GM21381 (cell line): ENCODE measurements around the gene B3GNT9.
"Not testable (repeated sequence)": the region's sequence is repeated elsewhere in the genome, so short reads cannot be mapped to it uniquely, and the experiment has no call there.

Experiments used
- ATAC-seq: cut with Tn5 transposase; IDR thresholded peaks from one replicate; pipeline ENCODE4 v1.9.1; 2021; ENCODE audit warnings: mild to moderate bottlenecking, moderate library complexity; ENCODE audit not compliant: unreplicated experiment

The B3GNT9 gene

DNA sequence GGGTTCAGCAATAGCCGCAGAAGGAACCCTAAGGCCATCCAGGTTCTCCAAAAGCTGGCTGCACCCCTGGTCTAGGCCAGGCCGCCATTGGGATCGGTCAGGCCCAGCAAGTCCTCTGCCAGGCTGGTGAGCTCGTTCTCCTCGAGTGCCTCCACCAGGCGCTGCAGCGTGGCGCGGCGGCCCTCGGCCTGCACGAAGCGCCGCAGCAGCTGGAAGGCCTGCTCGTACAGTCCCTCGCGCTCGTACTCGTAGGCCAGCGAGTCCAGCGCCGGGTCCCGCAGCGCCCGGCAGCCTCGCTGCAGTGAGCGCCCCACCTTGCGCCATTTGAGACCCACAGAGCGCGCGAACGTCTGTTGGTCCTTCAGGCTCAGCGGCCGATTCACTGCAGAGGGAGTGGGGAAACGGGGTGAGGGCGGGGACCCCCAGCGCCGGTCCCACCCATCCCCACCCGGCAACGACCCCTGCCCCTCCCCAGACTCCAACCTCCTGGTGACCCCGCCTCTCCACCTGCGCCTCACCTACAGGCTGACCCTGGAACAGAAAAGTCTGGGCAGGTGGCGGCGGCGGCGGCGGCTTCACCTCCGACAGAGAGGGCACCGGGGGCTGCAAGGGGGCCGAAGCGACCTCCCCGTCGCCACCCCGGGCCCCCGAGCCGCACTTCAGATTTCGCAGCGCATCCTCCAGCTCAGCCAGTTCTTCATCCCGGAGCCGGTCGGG lies 3.9 kb upstream of the B3GNT9 start:
- no peak for ATAC-seq

DNA sequence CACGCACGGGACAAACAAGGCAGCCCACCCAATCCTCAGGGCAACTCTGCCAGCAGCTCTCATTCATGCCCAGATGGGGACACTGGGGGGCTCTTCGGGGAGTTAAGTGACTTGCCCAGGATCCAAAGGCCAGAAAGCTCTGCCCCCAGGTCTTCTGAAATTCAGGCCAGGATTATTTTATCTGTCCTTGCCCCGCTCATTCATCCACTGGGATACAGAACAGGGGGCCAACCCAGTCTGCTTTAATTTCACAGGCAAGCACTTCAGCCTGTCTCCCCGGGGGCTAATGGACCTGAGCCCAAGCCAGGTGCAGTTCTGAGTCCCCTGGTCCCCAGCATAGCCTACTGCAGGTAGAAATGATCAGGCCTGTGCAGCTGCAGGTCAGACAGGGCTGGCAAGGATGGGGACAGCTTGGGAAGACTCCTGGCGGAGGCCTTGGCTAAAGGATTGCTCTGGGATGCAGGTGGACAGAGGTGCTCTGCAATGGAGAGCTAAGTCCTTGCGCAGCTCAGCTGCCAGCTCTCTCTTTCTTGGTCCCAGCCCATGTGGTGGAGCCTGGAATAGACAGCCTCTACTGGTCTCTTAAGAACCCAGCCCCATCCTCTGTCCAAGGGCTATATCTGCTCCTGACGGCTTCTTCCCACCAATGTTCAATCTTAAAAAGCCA lies 766 bp upstream of the B3GNT9 start:
- no peak for ATAC-seq

DNA sequence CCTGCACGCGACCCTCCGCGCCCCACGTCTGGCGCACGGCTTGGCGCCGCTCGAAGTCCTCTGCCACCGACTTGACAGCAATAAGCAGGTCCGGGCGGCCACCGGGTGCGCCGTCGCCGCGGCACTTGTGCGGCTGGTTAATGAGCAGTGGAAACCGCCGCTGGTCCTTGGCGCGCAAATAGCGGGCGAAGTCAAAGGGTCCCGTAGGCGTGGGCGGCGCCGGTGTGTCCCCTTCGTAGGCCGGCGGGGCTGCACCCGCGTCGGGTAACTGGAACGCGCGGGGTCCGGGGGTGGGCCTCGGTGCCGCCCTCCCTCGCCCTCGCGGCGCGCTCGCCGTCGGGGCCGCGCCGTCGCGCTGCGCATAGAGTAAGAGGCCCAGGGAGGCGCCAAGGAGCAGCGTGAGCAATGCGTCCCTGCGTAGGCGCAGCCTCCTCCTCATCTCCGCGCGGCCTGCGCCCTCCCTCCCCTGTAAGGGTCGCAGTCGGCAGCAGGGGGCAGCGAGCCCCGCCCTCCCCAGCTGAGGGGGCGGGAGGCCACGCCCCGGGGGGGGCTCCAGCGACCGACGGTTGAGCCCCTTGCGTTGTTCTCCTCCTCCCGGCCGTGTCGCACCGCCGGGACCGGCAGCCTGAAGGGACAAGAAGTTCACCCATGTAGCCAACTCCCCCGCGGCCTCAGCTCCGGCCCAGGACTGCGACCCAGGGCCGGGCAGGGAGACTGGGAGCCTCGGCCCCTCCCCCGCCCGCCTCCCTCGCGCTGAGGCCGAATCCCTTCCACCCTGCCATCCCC lies 558 bp downstream of the B3GNT9 start:
- peak; percentile 36 for ATAC-seq

DNA sequence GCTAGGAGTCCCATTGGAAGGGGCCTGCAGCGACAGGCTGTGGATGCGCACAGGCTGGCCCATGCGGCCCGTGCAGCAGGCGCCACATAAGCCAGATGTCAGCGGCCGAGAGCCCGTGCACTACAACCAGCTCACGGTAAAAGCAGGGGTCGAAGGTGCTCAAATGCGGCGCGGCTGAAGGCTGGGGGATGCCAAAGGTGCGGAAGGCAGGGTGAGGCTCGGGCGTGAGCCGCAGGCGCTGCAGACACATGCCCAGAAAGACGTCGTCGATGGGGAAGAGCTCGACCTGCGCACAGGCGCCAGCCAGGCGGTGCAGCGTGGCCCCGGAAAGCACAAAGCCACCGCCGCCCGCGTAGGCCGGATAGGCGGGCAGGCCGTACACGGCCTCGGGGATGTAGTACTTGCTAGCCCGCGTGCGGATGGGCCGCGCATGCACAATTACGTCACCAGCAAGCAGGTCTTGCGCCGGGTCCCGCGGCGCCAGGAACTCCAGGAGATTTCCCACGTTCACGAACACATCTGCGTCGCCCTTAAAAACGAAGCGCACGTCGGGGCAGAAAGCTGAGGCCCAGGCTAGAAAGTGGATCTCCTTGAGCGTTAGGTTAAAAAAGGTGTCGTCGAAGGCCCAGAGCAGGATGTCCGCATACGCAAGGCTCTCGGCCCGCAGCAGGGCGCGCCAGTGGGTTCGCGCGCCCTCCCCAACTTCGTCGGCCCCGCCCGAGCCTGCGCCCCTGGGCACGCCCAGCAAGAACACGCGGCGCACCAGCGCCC lies 1.3 kb downstream of the B3GNT9 start:
- ATAC-seq, result no peak

DNA sequence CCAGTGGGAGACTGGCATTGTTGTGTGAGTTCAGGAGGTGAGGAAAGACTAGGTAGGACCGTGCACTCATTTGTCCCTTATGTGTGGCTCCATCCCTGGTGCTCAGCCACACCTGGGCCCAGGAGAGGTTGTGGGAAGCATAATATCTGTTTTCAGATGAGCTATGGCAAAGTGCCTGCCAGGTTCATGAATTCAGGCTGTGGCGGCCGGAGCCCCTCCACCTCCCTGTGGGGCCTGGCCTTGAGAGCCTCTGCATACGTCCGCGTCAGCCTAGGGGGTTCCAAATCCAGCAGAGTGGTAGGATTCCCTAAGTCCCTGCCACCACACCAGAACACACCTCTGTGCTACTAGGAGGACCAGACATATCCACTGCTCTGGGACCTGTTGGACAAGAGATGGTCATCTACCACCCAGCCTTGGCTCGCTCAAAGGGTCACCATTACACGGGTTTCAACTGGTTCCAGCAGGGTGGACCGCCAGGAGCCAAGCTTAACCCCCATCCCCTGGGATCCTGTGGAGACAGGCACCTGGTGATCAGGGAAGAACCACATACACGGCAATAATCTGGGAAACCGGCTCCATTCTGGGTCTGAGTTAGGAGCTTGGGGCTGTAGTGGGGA lies 2.0 kb downstream of the B3GNT9 start:
- ATAC-seq, result no peak

DNA sequence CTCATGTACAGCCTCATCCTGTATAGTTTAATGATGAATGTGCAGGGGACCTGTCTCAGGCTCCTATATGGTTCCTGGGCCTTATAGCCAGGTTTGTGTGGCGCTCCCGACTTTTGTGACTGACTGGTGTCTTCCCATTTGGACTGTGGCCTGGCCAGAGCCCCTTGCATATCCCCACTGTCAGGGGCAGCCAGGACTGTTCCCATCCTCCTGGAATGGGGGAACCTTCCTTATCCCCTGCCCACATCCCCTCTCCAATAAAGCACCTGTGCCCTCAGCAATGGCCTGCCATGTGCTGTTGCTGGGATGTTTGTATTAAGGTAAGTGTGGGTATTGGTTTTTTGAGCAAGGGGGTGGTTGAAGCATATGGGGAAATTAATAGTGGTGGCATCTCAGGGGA lies 2.6 kb downstream of the B3GNT9 start:
- ATAC-seq, result no peak

DNA sequence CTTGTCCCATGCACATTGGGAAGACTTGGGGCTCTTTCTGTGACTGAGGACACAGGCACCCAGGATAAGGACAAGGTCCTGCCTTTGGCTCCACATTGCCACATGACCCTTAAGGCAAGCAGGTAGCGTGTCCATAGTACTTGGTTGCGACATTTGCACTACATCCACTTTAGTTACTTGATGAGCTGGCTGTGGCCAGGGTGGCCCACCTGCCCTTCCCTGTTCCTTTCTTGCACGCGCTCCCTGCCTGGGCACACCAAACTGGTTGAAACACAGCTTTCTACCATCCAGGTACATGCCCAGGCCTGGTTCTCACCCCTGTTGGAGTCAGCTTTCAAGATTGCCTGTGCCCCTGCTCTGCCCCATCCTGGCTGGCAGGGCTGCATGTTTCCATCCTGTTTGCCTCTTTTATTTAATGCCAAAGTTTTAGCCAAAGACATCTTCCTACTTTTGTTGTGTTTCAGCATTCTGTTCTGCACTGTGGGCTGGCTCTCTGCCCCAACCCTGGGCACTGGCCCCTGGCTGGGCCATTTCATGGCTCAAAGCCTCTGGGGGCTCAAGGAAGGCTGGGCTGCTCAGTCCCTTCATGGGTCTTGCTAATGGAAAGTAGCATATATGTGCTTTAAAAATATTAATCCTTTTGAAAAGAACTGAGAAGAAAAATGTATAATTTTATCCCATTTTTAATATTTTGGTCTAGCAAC lies 3.2 kb downstream of the B3GNT9 start:
- no peak for ATAC-seq

DNA sequence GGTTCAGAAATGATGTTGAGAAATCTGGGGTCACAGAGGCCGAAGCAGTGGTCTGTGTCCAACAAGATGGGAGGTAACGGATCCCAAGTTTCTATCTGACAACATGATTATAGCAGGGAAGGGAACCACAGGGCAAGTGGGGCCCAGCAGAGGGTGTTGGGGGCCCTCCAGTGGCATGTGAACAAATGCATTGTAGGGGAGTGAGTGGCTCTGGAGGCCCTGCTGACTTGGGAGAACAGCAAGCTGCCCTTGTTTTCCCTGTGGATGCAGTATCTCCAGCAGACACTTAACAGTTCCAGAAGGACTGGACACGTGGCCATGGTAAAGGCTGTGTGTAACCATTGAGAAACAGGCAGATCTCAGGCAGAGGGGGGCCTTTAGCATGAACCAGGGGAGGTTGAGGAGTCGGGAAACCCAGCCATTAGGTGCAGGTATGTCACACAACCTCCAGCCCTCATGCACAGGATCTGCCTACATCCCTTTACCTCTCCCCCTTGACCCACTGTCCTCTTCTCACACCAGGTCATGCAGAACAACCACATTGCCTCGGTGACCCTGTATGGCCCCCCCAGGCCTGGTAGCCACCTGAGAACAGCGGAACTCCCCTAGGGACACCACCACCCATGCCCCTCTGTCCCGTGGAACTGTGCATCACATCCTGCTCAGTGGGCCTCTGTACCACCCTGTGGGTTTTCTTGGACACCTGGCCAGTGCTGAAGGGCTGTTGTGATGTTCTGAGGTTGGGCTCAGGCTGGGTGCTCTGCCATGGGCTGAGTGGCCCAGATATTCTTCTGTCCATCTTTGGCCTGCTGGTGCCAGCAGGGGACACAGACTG lies 4.1 kb downstream of the B3GNT9 start:
- ATAC-seq, result no peak

DNA sequence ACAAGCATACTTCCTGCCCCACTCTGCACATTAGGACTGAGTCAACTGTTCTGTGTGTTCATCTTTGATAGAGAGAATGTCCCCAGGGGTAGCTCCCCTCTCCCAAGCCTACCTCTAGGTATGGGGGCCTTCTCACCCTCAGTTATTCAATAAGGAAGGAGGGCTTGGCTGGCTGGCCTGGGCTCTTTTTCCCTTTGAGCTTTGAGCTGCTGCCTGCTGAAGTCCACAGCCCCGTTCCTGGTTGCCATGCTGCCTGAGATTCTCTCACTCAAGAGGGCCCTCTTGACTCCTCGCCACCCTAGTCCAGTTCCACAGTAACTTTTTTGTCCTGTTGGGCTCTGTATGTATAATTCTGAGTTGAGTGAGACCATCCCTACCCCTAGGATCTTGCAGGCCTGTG lies 5.1 kb downstream of the B3GNT9 start:
- ATAC-seq, result no peak

DNA sequence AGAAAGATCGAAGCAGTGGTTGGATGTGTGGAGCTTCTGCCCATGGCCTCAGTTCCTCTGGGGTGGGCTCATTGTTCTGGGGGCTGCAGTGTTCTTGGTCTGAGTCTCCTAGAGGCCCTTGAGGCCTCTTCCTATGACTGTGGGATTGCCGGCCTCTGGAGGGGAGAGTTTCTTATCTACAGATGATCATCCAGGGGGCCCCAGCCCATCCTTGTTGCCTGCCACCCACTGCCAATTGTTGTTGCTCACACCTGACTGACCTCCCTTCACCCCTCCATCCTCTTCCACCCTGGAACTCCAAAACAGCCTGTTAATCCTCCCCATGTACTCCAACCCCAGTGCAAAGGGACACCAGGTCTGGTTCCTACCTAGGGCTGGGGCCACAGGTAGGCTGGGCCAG lies 5.9 kb downstream of the B3GNT9 start:
- ATAC-seq, result no peak

DNA sequence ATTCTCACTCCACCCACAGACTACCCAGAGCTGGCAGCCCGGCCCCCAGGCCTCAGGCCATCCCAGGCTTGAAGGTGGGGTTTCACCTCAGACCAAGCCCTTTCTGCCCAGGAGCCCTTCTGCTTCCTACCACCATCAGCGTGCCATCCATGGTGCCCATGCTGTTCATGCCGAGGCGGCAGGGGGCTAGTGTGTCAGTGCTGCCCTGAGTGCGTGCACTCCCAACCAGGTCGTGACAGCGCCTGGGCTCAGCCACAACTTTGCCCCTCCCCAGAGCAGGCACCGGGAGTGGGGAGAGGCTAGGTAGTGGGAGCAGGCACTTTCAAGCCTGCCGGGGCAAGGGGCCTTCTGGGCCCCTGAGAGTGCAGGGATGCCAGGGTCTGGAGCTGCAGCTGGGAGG lies 8.5 kb downstream of the B3GNT9 start:
- no peak for ATAC-seq

DNA sequence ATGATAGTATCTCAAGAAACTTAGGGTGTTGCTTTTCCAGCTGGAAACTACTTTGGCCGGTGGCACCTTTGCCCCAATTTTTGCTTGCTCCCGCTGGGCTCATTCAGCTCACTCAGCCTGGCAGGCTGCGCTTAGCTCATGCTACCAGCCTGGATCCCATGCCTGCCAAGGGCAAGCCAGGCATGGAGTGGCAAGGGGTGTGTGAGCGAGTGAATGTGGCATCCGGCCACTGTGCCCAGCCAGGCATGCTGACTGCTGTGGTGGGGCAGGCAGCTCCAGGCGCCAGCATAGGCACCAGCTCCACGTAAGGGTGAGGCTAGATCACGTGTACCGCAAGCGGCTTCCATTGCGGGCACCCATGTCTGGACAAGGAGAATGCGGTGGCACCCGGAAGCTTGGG lies 9.4 kb downstream of the B3GNT9 start:
- no peak for ATAC-seq

DNA sequence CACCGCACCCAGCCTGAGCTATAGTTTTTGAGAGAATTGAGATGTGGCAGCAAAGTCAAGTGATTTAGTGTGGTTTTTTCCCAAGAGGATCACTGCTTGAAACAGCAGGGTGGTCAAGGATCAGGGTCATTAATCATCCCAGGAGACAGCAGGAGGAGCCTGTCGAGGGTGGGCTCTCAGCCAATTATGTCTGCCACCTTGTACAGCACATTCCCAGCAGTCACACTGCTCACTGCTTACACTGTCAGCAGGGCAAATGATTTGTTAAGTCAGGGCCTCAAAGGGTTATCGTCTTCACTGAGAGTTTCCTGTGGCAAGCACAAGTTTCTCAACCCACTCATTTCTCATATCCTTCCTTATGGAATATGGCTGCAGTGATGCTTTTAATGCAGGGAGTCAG lies 13.2 kb downstream of the B3GNT9 start:
- no peak for ATAC-seq

DNA sequence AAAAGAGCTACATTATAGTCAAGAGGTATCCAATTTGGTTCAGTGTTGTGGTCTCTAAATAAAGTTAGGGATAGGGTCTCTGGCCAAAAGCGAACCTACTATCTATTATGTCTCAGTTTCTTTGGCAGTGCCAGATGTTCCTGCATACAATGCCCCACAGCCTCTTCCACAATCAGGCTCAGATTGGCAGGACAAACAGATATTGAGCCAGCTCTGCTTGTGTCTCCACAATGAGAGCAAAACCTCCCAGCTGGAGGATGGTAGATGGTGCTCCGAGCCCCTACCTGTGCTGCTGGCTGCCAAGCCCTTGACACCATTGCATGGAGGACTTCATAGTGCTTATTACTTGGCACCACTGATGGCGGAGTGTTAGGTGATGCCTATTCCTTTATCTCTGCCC lies 21.4 kb downstream of the B3GNT9 start:
- no peak for ATAC-seq

DNA sequence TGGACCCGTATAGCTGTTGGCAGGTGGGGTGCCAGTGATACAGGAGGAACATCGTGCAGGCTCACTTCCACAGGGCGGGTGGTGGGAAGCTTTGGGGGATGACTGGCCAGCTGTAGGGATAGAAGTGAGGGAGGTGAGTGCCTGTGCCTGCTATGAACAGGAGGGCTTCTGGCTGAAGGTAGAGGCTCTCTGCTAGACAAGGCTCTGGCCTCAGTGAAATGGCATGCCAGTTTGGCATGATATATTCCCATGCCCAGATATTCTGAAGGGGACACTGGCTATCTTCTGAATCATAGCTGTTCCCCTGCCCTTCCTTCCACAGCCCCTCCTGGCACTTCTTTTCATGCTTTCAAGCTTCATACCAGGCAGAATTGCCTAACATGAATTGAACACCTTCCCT lies 21.9 kb downstream of the B3GNT9 start:
- ATAC-seq, result no peak

DNA sequence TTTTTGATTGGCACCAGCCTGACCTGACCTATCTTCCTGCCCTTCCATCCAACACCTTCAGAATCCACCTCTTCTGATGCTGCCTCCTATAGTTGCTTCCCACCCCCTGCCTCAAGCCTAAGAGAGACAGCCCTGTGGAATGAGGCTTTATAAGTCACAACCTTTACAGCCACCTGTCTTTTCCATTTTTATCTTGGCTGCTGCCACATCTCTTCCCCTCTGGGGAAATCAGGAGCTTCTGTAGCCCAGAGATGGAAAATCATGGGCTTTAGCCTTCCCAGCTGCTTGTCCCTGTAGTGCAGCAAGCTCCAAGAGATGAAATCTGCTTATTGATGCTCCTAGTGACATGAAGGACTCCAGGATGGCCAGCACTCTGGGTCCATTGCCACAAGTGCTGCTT lies 22.4 kb downstream of the B3GNT9 start:
- ATAC-seq, result no peak

DNA sequence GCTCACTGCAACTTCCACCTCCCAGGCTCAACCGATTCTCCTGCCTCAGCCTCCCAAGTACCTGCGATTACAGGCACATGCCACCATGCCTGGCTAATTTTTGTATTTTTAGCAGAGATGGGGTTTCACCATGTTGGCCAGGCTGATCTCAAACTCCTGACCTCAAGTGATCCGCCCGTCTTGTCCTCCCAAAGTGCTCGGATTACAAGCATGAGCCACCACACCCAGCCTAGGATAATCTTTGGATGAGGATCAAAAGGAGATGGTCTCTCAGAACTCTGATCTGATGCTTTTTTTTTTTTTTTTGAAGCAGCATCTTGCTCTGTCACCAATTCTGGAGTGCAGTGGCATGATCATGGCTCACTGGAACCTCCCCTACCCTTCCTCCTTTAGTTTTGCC lies 28.0 kb downstream of the B3GNT9 start:
- not testable (repeated sequence) for ATAC-seq

DNA sequence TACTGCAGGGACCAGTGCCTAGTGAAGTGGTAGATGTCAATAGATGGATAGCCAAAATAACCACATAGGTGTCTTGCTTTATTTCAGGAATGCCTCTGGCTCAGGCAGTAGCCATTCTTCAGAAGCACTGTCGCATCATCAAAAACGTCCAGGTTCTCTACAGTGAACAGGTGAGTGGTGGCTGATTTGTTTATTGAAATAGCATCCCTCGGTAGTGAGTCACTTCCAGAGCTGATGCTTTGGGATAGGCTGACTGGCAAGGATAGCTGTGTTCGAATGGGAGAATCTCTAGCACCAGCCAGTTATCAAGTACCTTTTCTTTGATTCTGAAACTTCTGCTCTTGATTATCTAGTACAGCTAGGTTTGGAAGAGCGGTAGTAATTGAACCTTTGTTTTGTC lies 30.8 kb downstream of the B3GNT9 start:
- ATAC-seq, result no peak

DNA sequence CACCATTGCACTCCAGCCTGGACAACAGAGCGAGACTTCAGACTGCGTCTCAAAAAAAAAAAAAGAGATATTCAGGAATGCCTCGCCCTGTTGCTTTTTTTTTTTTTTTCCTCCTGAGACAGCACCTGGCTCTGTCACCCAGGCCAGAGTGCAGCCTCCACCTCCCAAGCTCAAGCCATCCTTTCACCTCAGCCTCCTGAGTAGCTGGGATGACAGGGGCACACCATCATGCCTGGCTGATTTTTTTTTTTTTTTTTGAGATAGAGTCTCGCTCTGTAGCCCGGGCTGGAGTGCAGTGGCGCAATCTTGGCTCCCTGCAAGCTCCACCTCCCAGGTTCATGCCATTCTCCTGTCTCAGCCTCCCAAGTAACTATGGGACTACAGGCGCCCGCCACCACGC lies 33.1 kb downstream of the B3GNT9 start:
- no peak for ATAC-seq
